ENCODE measurements around the gene TLR3.

GRCh38 chr4:186104114-186104889 lies 35.3 kb downstream of the TLR3 start, which contains the start of gene FAM149A:
- no peak for TF ChIP-seq CTCF (IDR thresholded peaks at IDR 0.05)
- no peak for TF ChIP-seq POLR2A (IDR thresholded peaks at IDR 0.05)
